ENCODE data around the gene RRBP1.

Gene RRBP1

DNA sequence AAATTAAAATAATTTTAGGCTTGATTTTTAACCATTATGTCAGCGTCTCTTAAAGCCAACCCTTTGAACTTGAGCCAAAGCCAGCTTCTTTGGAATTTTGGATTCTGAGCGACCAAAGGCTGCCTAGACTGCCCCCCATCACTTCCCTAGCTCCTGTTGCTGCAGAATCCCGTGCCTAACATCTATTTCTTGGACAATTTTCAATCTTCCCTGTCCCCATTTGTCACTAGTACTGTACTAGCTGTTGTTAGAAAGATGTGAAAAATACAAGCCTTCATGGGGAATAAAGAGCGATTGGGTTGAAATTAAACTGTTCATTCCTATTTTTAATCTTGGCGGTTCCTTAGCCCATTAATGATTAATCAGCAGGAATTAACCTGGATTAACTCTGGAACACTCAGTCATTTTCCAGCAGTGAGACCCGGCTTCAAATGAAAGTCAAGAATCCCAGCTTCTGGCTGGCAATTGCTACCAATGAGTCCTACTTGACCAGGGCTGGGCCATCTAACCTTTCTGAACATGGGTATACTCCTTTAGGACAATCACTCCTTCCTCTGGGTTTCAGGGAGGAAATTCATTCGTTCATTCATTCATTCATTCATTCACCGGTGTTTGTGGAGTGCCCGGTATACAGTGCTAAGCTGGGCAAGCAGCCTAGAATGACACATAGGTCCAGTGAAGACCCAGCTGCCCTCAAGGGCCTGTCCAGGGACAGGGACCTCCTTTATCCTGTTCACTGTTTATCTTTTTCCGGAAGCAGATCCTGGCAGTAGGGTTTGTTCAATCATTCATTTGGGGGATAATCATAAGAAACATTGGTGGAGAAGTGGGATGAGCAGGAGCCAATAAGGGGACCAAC lies 1.4 kb upstream of the RRBP1 start:
- no peak overlapping the region for H3K4me3 ChIP-seq (ENCODE audit: low read depth, low read length)
- no peak for TF ChIP-seq CTCF (IDR thresholded peaks at IDR 0.05; ENCODE audit: borderline replicate concordance, insufficient read depth, low read depth, low read length)

DNA sequence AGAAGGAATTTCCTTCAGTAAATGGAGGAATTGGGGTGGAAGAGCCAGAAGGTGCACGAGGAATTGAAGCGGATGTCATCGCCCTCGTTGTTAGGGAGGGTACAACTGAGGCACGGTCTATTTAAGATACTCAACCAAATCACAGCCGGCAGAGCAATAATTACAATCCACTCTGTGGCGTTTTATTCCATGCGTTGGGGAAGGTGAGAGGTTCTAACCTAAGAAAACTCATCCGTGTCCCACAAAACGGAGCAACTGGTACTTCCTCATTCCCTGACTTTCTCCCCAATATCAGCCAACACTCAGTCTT lies 802 bp upstream of the RRBP1 start:
- peak overlapping the region; percentile 73 for H3K4me3 ChIP-seq (ENCODE audit: low read depth, low read length)
- no peak for TF ChIP-seq CTCF (IDR thresholded peaks at IDR 0.05; ENCODE audit: borderline replicate concordance, insufficient read depth, low read depth, low read length)

DNA sequence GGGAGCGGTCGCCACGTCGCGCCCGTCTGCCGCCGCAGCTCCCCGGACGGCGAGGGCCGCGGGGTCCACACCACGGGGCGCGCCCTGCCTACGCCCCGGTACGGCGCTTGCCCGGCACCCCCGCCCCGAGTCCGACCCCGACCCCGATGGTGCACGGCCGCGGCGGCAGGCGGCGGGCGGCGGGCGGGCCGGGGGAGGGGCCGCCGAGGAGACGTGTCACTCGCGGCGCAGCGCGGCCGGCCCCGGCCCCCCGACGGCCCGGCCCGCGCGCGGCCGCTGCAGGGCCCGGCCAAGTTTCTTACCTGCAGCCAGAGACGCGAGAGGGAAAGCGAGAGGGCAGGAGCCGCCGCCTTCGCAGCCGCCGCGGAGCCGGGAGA lies 328 bp downstream of the RRBP1 start:
- no peak for TF ChIP-seq CTCF (IDR thresholded peaks at IDR 0.05; ENCODE audit: borderline replicate concordance, insufficient read depth, low read depth, low read length)
- peak overlapping the region; percentile 77 for H3K4me3 ChIP-seq (ENCODE audit: low read depth, low read length)

DNA sequence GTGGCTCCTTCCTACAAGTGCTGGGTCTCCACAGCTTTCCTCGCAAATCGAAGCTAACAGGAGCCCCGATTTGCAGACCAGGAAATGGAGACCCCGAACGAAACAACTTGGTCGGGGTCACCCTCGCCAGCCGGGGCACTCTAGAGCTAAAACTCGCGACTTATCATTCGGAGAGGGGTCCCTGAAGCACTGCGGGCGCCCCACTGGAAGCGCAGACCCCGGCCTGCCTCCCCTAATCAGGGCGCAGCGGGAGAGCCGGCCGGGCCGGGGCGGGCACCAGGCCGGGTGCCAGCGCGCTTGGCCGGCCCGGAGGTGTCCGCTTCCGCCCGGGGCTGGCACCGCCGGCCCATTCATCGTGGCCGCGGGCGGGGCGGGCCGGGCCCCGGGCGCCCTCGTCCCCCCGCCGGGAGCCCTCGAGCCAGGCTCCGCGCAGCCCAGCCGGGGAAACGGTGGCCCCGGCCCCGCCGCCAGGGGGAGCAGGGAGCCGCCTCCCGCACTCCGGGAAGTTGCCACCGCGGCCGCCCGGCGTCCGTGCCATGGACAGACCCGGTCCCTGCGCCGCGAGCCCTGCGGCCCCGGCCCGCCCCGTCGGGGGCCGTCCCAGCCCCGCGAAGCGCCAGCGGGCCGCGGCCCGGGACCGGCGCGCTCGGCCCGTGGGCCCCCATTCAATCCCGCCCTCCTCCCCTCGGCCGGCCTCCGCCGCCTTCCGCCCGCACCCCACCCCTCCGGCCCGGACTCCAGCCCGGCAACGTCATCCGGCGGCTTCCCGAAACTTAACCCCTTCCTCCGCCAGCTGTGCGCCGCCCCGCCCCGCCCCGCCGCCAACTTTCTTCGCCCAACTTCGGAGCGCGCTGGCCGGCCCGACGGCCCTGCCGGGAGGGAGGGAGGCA lies 961 bp downstream of the RRBP1 start:
- TF ChIP-seq CTCF (IDR thresholded peaks at IDR 0.05; ENCODE audit: borderline replicate concordance, insufficient read depth, low read depth, low read length) = peak; percentile 91
- peak overlapping the region; percentile 77 for H3K4me3 ChIP-seq (ENCODE audit: low read depth, low read length)

DNA sequence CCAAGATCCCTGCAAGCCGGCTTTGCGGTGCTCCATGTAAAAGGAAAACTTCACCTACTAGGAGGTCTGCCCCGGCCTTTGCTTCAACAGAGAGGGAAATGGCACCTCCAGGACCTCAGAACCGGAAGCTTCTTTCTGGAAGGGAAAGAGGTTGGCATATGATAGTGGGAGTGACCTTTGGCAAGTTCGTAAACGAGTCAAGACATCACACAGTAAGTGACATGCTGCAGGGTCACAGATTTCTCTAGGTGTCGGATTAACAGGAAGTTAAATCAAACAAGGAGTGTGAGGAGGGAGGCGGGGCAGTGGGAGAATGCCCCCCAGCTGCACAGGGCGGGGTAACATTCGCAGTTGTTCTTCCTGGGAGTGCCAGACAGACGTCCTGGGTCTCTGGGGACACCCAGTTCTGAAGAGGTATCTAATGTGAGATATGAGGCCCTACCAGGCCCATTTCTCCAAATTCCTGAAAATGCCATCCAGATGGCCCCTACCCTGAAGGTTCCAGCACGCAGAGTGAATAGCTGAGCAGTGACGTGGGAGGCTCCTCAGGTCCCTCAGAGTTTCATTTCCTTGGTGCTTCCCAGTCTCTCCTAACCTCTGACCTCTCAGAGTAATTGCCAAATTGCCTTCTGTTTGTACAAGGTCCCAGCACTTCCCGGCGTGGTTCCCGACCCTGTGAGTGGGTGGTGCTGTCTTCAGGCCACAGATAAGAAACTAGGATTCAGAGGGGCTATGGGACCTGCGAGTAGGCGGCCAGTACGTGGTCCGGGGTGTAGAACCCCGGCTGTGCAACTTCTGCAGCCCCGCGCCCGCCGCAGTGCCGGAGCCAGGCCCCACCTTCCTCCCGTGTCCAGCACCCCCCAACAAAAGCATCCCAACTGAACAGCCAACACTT lies 1.9 kb downstream of the RRBP1 start:
- TF ChIP-seq CTCF (IDR thresholded peaks at IDR 0.05; ENCODE audit: borderline replicate concordance, insufficient read depth, low read depth, low read length) = no peak
- H3K4me3 ChIP-seq (ENCODE audit: low read depth, low read length) = peak overlapping the region; percentile 77

GRCh38 chr20:17678886-17679285 lies 3.2 kb downstream of the RRBP1 start:
- no peak for TF ChIP-seq CTCF (IDR thresholded peaks at IDR 0.05; ENCODE audit: borderline replicate concordance, insufficient read depth, low read depth, low read length)

More at GRCh38 chr20:17678886-17679285, 3.2 kb downstream of the RRBP1 start:
- no peak overlapping the region for H3K4me3 ChIP-seq (ENCODE audit: low read depth, low read length)
